GM12878 (cell line): Measurements from ENCODE around the gene PRKCD. TPM values are rescaled to one million over a fixed set of nuclear protein-coding genes. Genes with fewer than 3 reads are reported as not detected.
A peak's percentile ranks its signal among the peaks of the same experiment; 100 is the strongest.

ENCODE experiments used
- ATF2 ChIP-seq: IDR thresholded peaks from 2 replicates; pipeline ENCODE4 v1.6.1; 2012; ENCODE audit warnings: low read length, inconsistent platforms
- CHD4 ChIP-seq: fragments of 200-600 bp; sonication (generic); IDR thresholded peaks from 2 replicates; pipeline ENCODE4 v1.6.1; 2016; ENCODE audit warnings: mild to moderate bottlenecking
- CTCF ChIP-seq, 3 experiments: IDR thresholded peaks in 2 of 3; conservative IDR thresholded peaks in 1 of 3; 2 replicates each; pipeline ENCODE4 v1.5.1; 2011; ENCODE audit warnings: low read depth in 3 of 3, low read length in 3 of 3, mild to moderate bottlenecking in 3 of 3, control low read depth in 2 of 3, moderate library complexity in 2 of 3, inconsistent platforms in 1 of 3, mixed read lengths in 1 of 3; ENCODE audit not compliant: control insufficient read depth in 2 of 3, insufficient read depth in 1 of 3; ENCODE audit errors: extremely low read depth in 1 of 3
- ELK1 ChIP-seq: IDR thresholded peaks from 2 replicates; pipeline ENCODE4 v1.6.1; 2012; ENCODE audit warnings: low read depth, low read length, improper control_type of control experiment
- FOXM1 ChIP-seq: IDR thresholded peaks from 2 replicates; pipeline ENCODE4 v1.6.1; 2012; ENCODE audit warnings: low read depth, mild to moderate bottlenecking, inconsistent platforms, low read length, moderate library complexity
- MLLT1 ChIP-seq: fragments of 450-650 bp; IDR thresholded peaks from 2 replicates; pipeline ENCODE4 v1.6.1; 2016; ENCODE audit warnings: mild to moderate bottlenecking
- NBN ChIP-seq: fragments of 450-650 bp; IDR thresholded peaks from 2 replicates; pipeline ENCODE4 v1.6.1; 2016
- PAX8 ChIP-seq: fragments of 450-650 bp; IDR thresholded peaks from 2 replicates; pipeline ENCODE4 v1.6.1; 2017; ENCODE audit warnings: mild to moderate bottlenecking, moderate library complexity
- SMARCA5 ChIP-seq: fragments of 450-650 bp; IDR thresholded peaks from 2 replicates; pipeline ENCODE4 v1.6.1; 2017; ENCODE audit warnings: mild to moderate bottlenecking
- TCF3 ChIP-seq: IDR thresholded peaks from 2 replicates; pipeline ENCODE4 v1.6.1; 2012; ENCODE audit warnings: low read depth, mild to moderate bottlenecking, low read length, borderline replicate concordance; ENCODE audit not compliant: insufficient read depth
- ZBTB11 ChIP-seq: fragments of 450-650 bp; formaldehyde crosslinking; IDR thresholded peaks from 2 replicates; pipeline ENCODE4 v1.5.0; 2022; ENCODE audit warnings: mild to moderate bottlenecking, missing genetic modification characterization
- ZBTB4 ChIP-seq: fragments of 450-650 bp; formaldehyde crosslinking; IDR thresholded peaks from 2 replicates; pipeline ENCODE4 v1.4.0; 2022; ENCODE audit warnings: mild to moderate bottlenecking, moderate library complexity
- ZNF24 ChIP-seq: fragments of 450-650 bp; IDR thresholded peaks from 2 replicates; pipeline ENCODE4 v1.6.1; 2017; ENCODE audit warnings: antibody characterized with exemption, mild to moderate bottlenecking
- polyA plus RNA-seq, 11 experiments: library from polyadenylated mRNA; depleted of rRNA in 4 of 11; unstranded in 6 of 11; stranded (reverse) in 5 of 11; fragments of >200 nt; fragmentation: Nextera tagmentation in 4 of 11; fragmentation: Illumina TruSeq in 1 of 11; extraction: Ambion mirVana in 4 of 11; extraction: Trizol in 1 of 11; gene quantifications; 1 replicate in 1 of 11; 2 replicates in 10 of 11; pipeline versions ENCODE4 v1.2.1 to v1.2.3, GENCODE V29; 2011 to 2016; ENCODE audit warnings: inconsistent platforms in 2 of 11, missing spikeins in 2 of 11, low read depth in 1 of 11
- total RNA-seq, 4 experiments: library from RNA; depleted of rRNA in 3 of 4; stranded (reverse); fragments of >200 nt in 3 of 4; fragmentation: Illumina TruSeq in 1 of 4; extraction: Trizol in 1 of 4; gene quantifications; 2 replicates each; pipeline versions ENCODE4 v1.2.1 to v1.2.3, GENCODE V29; 2013 to 2021

Gene PRKCD
- total and polyA plus RNA-seq, 10 of the 15 experiments (the other 5 are each of a cell fraction or from before 2014, with no cell fraction given) = 10.0 to 114 (median 42.4) TPM

GRCh38 chr3:53195602-53196574, 34.9 kb downstream of the PRKCD start (continued):
- TF ChIP-seq ATF2 (no peak), TCF3 (peak; percentile 78; the same call in 1 of the 2 replicates), FOXM1 (0 out of 2 replicates have a peak, but pooled peaks have one; percentile 27), ELK1 (no peak), ZBTB11 (CRISPR knock-in tag) (no peak), SMARCA5 (peak; percentile 93), CHD4 (no peak), PAX8 (no peak), ZNF24 (peak; percentile 91), ZBTB4 (CRISPR knock-in tag) (no peak), MLLT1 (no peak), CTCF (IDR thresholded peaks at IDR 0.05 in 2 of 3, conservative IDR thresholded peaks at IDR 0.05 in 1 of 3; ENCODE audit: control insufficient read depth in 2 of 3, extremely low read depth in 1 of 3, insufficient read depth in 1 of 3, low read depth in 3 of 3, low read length in 3 of 3) (peak; percentile 98 to 99 (median 99); a peak in 5 of 6 replicates), NBN (no peak)
